ENCODE results near the gene ERI2.

- no peak for TF ChIP-seq NFIC (IDR thresholded peaks at IDR 0.05)
- no peak for TF ChIP-seq EGR1 (IDR thresholded peaks at IDR 0.05)
- no peak for TF ChIP-seq EP300 (IDR thresholded peaks at IDR 0.05; ENCODE audit: borderline replicate concordance)
- TF ChIP-seq ZBTB7A (IDR thresholded peaks at IDR 0.05; ENCODE audit: low read depth), result no peak
- TF ChIP-seq TAF1 (IDR thresholded peaks at IDR 0.05; ENCODE audit: low read depth), result no peak
- TF ChIP-seq USF1 (IDR thresholded peaks at IDR 0.05), result no peak
- no peak for TF ChIP-seq MAX (IDR thresholded peaks at IDR 0.05)
- no peak for TF ChIP-seq CEBPB (IDR thresholded peaks at IDR 0.05)
- TF ChIP-seq REST (IDR thresholded peaks at IDR 0.05; ENCODE audit: low read depth), result no peak
- TF ChIP-seq TCF12 (IDR thresholded peaks at IDR 0.05; ENCODE audit: low read depth), result no peak
These were observed 8.5 kb upstream of the ERI2 start for GRCh38 chr16:20814784-20815183.
